NB4 (cell line): Measurements from ENCODE around the gene CEP350.

ENCODE experiments used
- TF ChIP-seq, protein P1 (sequence below): IDR thresholded peaks from one replicate; pipeline ENCODE4 v1.5.1; 2012; ENCODE audit warnings: low read depth, low read length
- TF ChIP-seq, protein P2 (sequence below): IDR thresholded peaks from 2 replicates; pipeline ENCODE4 v1.6.1; 2011; ENCODE audit warnings: low read depth, low read length

DNA sequence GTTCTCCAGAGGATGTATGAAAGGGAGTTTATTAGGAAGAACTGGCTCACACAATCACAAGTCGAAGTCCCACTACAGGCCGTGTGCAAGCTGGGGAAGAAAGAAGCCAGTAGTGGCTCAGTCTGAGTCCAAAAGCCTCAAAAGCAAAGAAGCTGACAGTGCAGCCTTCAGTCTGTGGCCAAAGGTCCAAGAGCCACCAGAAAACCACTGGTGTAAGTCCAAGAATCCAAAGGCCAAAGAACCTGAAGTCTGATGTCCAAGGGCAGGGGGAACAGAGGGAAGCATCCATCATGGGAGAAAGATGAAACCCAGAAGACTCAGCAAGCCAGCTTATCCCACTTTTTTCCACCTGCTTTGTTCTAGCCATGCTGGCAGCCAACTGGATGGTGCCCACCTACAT, 21.4 kb upstream of the CEP350 start:
- TF ChIP-seq, protein P1, sequence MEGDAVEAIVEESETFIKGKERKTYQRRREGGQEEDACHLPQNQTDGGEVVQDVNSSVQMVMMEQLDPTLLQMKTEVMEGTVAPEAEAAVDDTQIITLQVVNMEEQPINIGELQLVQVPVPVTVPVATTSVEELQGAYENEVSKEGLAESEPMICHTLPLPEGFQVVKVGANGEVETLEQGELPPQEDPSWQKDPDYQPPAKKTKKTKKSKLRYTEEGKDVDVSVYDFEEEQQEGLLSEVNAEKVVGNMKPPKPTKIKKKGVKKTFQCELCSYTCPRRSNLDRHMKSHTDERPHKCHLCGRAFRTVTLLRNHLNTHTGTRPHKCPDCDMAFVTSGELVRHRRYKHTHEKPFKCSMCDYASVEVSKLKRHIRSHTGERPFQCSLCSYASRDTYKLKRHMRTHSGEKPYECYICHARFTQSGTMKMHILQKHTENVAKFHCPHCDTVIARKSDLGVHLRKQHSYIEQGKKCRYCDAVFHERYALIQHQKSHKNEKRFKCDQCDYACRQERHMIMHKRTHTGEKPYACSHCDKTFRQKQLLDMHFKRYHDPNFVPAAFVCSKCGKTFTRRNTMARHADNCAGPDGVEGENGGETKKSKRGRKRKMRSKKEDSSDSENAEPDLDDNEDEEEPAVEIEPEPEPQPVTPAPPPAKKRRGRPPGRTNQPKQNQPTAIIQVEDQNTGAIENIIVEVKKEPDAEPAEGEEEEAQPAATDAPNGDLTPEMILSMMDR = no peak
- TF ChIP-seq, protein P2, sequence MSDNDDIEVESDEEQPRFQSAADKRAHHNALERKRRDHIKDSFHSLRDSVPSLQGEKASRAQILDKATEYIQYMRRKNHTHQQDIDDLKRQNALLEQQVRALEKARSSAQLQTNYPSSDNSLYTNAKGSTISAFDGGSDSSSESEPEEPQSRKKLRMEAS = no peak
